HepG2 (cell line): Measurements from ENCODE around the gene PSMG1.

Source experiments
- HMG20B ChIP-seq: conservative IDR thresholded peaks from 2 replicates; pipeline ENCODE4 v1.6.1; 2016; ENCODE audit warnings: missing genetic modification reagents, missing compliant biosample characterization
- KDM1A ChIP-seq: IDR thresholded peaks from 2 replicates; pipeline ENCODE4 v1.6.1; 2016; ENCODE audit warnings: missing compliant biosample characterization
- MYC ChIP-seq: sonication (generic); formaldehyde crosslinking; IDR thresholded peaks from 2 replicates; pipeline ENCODE4 v1.9.0; 2021; ENCODE audit warnings: missing genetic modification reagents, borderline replicate concordance
- PAWR ChIP-seq: sonication (generic); formaldehyde crosslinking; IDR thresholded peaks from 2 replicates; pipeline ENCODE4 v1.4.0; 2020; ENCODE audit warnings: missing genetic modification reagents, mild to moderate bottlenecking, borderline replicate concordance
- USF2 ChIP-seq, 2 experiments: sonication (generic) in 1 of 2; formaldehyde crosslinking in 1 of 2; IDR thresholded peaks; 2 replicates each; pipeline versions ENCODE4 v1.5.1 to v1.6.1; 2011 to 2020; ENCODE audit warnings: borderline replicate concordance in 1 of 2, low read depth in 1 of 2, low read length in 1 of 2, mild to moderate bottlenecking in 1 of 2, missing genetic modification reagents in 1 of 2, moderate library complexity in 1 of 2
- ZHX1 ChIP-seq: sonication (generic); formaldehyde crosslinking; IDR thresholded peaks from 2 replicates; pipeline ENCODE4 v1.8.1; 2022; ENCODE audit warnings: low read depth, mild to moderate bottlenecking, missing genetic modification reagents

- TF ChIP-seq ZHX1: no peak
- no peak for TF ChIP-seq PAWR
- no peak for TF ChIP-seq USF2 (IDR thresholded peaks at IDR 0.05; ENCODE audit: low read depth, low read length)
- TF ChIP-seq USF2 (CRISPR knock-in tag; IDR thresholded peaks at IDR 0.05; ENCODE audit: borderline replicate concordance): no peak
- no peak for TF ChIP-seq HMG20B (CRISPR knock-in tag)
- TF ChIP-seq MYC: no peak
- TF ChIP-seq KDM1A (CRISPR knock-in tag): no peak
These were observed 36.9 kb upstream of the PSMG1 start for GRCh38 chr21:39220150-39220549.
